OCI-LY3 (cell line): ENCODE results near the gene LYSMD2.

Source experiments
- H2AFZ ChIP-seq: fragments of 200-600, 300-600 bp; shearing (Covaris generic); 2 replicates; pipeline ENCODE4 v1.6.0; 2014; ENCODE audit warnings: antibody characterized with exemption, low read depth, low read length
- H3K27ac ChIP-seq: fragments of 200-600, 300-600 bp; sonication (generic); 2 replicates; pipeline ENCODE4 v1.5.1; 2014; ENCODE audit warnings: mild to moderate bottlenecking, low read length, moderate library complexity, mixed read lengths
- H3K27me3 ChIP-seq: fragments of 200-600, 300-600 bp; sonication (generic); 2 replicates; pipeline ENCODE4 v1.6.1; 2014; ENCODE audit warnings: low read depth, low read length, mixed read lengths
- H3K36me3 ChIP-seq: fragments of 200-600, 300-600 bp; sonication (generic); replicated peaks from 2 replicates; pipeline ENCODE3; 2014; ENCODE audit warnings: low read depth, low read length, mixed read lengths
- H3K4me1 ChIP-seq: fragments of 300-600, 200-600 bp; sonication (generic); 2 replicates; pipeline ENCODE4 v1.6.1; 2014; ENCODE audit warnings: low read length, mixed read lengths
- H3K4me2 ChIP-seq: fragments of 200-600, 300-600 bp; sonication (generic); 2 replicates; pipeline ENCODE4 v1.6.1; 2014; ENCODE audit warnings: low read length, mixed read lengths
- H3K4me3 ChIP-seq: fragments of 300-600, 200-600 bp; sonication (generic); 2 replicates; pipeline ENCODE4 v1.5.1; 2014; ENCODE audit warnings: antibody characterized with exemption, mild to moderate bottlenecking, low read length, moderate library complexity
- H3K79me2 ChIP-seq: fragments of 300-600, 200-600 bp; shearing (Covaris generic); 2 replicates; pipeline ENCODE4 v1.6.1; 2014; ENCODE audit warnings: mild to moderate bottlenecking, low read length, mixed read lengths
- H3K9ac ChIP-seq: fragments of 300-600, 200-600 bp; shearing (Covaris generic); 2 replicates; pipeline ENCODE4 v1.6.0; 2014; ENCODE audit warnings: mild to moderate bottlenecking, low read length, moderate library complexity
- H3K9me3 ChIP-seq: fragments of 200-600, 300-600 bp; shearing (Covaris generic); 2 replicates; pipeline ENCODE4 v1.6.1; 2014; ENCODE audit warnings: low read length, mixed read lengths; ENCODE audit not compliant: insufficient read depth
- H4K20me1 ChIP-seq: fragments of 200-600, 300-600 bp; sonication (generic); 2 replicates; pipeline ENCODE4 v1.6.1; 2016; ENCODE audit warnings: low read length, mixed read lengths; ENCODE audit not compliant: insufficient read depth
- EZH2phosphoT487 ChIP-seq: fragments of 200-600 bp; shearing (Covaris generic); IDR thresholded peaks from 2 replicates; pipeline ENCODE4 v1.6.1; 2018; ENCODE audit warnings: antibody characterized with exemption, mixed run types, low read depth
- TF ChIP-seq, protein P1 (sequence below): fragments of 200-600, 300-600 bp; sonication (generic); IDR thresholded peaks from 2 replicates; pipeline ENCODE4 v1.5.1; 2014; ENCODE audit warnings: antibody characterized with exemption, low read length, low read depth

Gene LYSMD2

GRCh38 chr15:51781506-51781905, 44.1 kb upstream of the LYSMD2 start:
- TF ChIP-seq EZH2phosphoT487, result no peak
- TF ChIP-seq, protein P1, sequence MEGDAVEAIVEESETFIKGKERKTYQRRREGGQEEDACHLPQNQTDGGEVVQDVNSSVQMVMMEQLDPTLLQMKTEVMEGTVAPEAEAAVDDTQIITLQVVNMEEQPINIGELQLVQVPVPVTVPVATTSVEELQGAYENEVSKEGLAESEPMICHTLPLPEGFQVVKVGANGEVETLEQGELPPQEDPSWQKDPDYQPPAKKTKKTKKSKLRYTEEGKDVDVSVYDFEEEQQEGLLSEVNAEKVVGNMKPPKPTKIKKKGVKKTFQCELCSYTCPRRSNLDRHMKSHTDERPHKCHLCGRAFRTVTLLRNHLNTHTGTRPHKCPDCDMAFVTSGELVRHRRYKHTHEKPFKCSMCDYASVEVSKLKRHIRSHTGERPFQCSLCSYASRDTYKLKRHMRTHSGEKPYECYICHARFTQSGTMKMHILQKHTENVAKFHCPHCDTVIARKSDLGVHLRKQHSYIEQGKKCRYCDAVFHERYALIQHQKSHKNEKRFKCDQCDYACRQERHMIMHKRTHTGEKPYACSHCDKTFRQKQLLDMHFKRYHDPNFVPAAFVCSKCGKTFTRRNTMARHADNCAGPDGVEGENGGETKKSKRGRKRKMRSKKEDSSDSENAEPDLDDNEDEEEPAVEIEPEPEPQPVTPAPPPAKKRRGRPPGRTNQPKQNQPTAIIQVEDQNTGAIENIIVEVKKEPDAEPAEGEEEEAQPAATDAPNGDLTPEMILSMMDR, result no peak
- H4K20me1 ChIP-seq, result no peaks in the 10 kb centered on the region
- peaks cover 8% of the 10 kb centered on the region for H3K36me3 ChIP-seq
- H3K9ac ChIP-seq, result no peak overlapping the region
- H3K4me2 ChIP-seq, result no peak overlapping the region
- H3K79me2 ChIP-seq, result no peaks in the 10 kb centered on the region
- no peaks in the 10 kb centered on the region for H3K27me3 ChIP-seq
- H3K9me3 ChIP-seq, result no peaks in the 10 kb centered on the region
- no peak overlapping the region for H3K4me3 ChIP-seq
- peaks cover 4% of the 10 kb centered on the region; the same call in 1 of the 2 replicates for H3K4me1 ChIP-seq
- no peak overlapping the region for H2AFZ ChIP-seq
- no peak overlapping the region for H3K27ac ChIP-seq

DNA sequence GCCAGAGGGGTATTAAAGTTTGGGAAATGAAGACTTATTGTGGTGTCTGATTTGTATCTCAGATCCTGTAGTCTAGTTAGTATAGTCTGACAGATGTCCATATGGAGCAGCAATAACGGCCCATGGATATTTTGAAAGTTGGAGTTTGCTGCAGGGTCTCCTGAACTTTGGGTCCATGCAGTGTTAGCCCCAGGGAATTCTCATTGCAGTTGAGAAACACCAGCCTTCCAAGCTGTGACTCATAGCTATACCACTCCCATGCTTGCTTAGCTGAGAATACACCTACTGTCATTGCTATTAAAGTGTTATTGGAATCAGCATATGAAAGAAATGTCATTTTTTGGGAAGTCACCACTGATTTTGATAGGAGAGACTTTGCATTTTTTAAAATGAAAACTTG, 43.2 kb upstream of the LYSMD2 start:
- Histone ChIP-seq H3K4me1 (peaks cover 9% of the 10 kb centered on the region), H3K27me3 (no peaks in the 10 kb centered on the region), H3K79me2 (no peaks in the 10 kb centered on the region), H2AFZ (no peak overlapping the region), H3K36me3 (peaks cover 7% of the 10 kb centered on the region), H3K9ac (no peak overlapping the region), H3K27ac (no peak overlapping the region), H3K4me2 (no peak overlapping the region), H3K4me3 (no peak overlapping the region), H4K20me1 (no peaks in the 10 kb centered on the region), H3K9me3 (no peaks in the 10 kb centered on the region)
- TF ChIP-seq, protein P1, result no peak
- no peak for TF ChIP-seq EZH2phosphoT487

GRCh38 chr15:51776952-51777569, 39.6 kb upstream of the LYSMD2 start:
- Histone ChIP-seq H2AFZ (no peak overlapping the region), H3K9me3 (no peaks in the 10 kb centered on the region), H3K36me3 (peaks cover 1% of the 10 kb centered on the region), H3K4me1 (peaks cover 9% of the 10 kb centered on the region), H4K20me1 (no peaks in the 10 kb centered on the region), H3K4me3 (no peak overlapping the region), H3K9ac (no peak overlapping the region), H3K4me2 (no peak overlapping the region), H3K27ac (no peak overlapping the region), H3K79me2 (no peaks in the 10 kb centered on the region), H3K27me3 (no peaks in the 10 kb centered on the region)
- TF ChIP-seq, protein P1, result peak; percentile 82
- no peak for TF ChIP-seq EZH2phosphoT487

DNA sequence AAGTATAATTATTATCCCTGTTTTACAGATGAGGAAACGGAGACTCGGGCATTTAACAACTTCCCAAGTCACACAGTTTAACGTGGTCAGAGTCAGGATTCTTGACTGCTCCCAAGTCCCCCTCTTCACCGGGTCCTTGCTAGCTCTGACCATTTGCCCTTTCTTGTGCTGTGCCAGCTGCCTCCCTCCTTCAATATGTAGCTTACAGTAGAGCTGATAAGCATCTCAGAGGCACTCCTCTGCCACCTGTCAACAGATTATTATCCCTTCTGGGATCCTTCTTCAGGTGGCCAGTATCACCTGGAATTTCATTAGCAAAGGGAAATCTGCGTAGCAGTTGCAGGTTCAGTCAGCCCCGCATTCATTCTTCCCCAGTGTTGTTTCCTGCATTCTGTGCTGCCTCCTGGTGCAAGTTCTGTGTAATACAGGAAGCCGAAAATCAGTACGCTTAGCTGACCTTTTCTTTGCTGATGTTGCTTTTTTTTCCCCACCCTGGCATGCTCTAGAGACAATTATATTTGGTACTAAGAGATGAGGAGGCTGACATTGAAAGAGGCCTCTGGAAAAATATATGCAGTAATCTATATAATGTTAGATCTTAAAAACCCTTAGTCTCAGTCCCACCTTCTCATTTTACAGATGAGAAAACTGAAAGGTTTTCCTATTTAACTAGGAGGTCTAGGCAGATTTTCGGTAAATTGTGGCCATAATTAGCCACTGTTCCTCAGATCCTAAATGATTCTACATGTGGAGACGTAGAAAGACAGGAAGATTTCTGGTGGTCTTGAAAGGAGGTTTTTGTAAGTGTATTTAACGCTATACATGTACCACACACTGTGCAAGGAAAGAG, 38.7 kb upstream of the LYSMD2 start:
- TF ChIP-seq, protein P1, result peak; percentile 91
- no peak for TF ChIP-seq EZH2phosphoT487
- Histone ChIP-seq H2AFZ (no peak overlapping the region), H3K9me3 (no peaks in the 10 kb centered on the region), H3K9ac (no peak overlapping the region), H3K4me2 (peak overlapping the region; percentile 29), H3K36me3 (no peaks in the 10 kb centered on the region), H3K27me3 (no peaks in the 10 kb centered on the region), H3K4me1 (peaks cover 5% of the 10 kb centered on the region), H3K27ac (no peak overlapping the region), H3K4me3 (no peak overlapping the region), H3K79me2 (no peaks in the 10 kb centered on the region), H4K20me1 (no peaks in the 10 kb centered on the region)
